Measurements from ENCODE around the gene INPP5A.
"Not testable (repeated sequence)": the region's sequence is repeated elsewhere in the genome, so short reads cannot be mapped to it uniquely, and the experiment has no call there.

INPP5A gene

GRCh38 chr10:132551808-132552130 lies 14.2 kb downstream of the INPP5A start:
- no peak for DNase-seq (ENCODE audit: low read depth in 1 of 2, low spot score in 1 of 2)
- no peak overlapping the region for H3K4me3 ChIP-seq (replicated peaks; ENCODE audit: insufficient read depth, low read length)
- H3K27ac ChIP-seq (replicated peaks) = peak overlapping the region; percentile 99
- H3K27me3 ChIP-seq (ENCODE audit: insufficient read depth, poor library complexity, severe bottlenecking) = no peaks in the 10 kb centered on the region
- no peak for TF ChIP-seq POLR2AphosphoS5 (IDR thresholded peaks at IDR 0.05; ENCODE audit: low read depth)
- TF ChIP-seq GABPA (IDR thresholded peaks at IDR 0.05; ENCODE audit: low read depth) = 0 out of 2 replicates have a peak, but pooled peaks have one; percentile 1
- TF ChIP-seq REST (IDR thresholded peaks at IDR 0.05; ENCODE audit: insufficient replicate concordance, low read depth) = no peak

- not testable (repeated sequence) for DNase-seq (ENCODE audit: low read depth in 1 of 2, low spot score in 1 of 2); H3K4me3 ChIP-seq (replicated peaks; ENCODE audit: insufficient read depth, low read length); H3K27ac ChIP-seq (replicated peaks); H3K27me3 ChIP-seq (ENCODE audit: insufficient read depth, poor library complexity, severe bottlenecking)
Measured at GRCh38 chr10:132552635-132553034, 15.0 kb downstream of the INPP5A start.

GRCh38 chr10:132553568-132553967 lies 16.0 kb downstream of the INPP5A start:
- H3K4me3 ChIP-seq (replicated peaks; ENCODE audit: insufficient read depth, low read length); H3K27me3 ChIP-seq (ENCODE audit: insufficient read depth, poor library complexity, severe bottlenecking); DNase-seq (ENCODE audit: low read depth in 1 of 2, low spot score in 1 of 2); H3K27ac ChIP-seq (replicated peaks): not testable (repeated sequence)

- Histone ChIP-seq H3K4me3 (replicated peaks; ENCODE audit: insufficient read depth, low read length) (no peak overlapping the region), H3K27me3 (ENCODE audit: insufficient read depth, poor library complexity, severe bottlenecking) (no peaks in the 10 kb centered on the region), H3K27ac (replicated peaks) (peak overlapping the region; percentile 45)
- peak in 1 of 2 experiments; percentile 29 for DNase-seq (ENCODE audit: low read depth in 1 of 2, low spot score in 1 of 2)
- TF ChIP-seq POLR2AphosphoS5 (IDR thresholded peaks at IDR 0.05; ENCODE audit: low read depth) (peak; percentile 80), SPI1 (IDR thresholded peaks at IDR 0.05; ENCODE audit: borderline replicate concordance, low read depth) (no peak)
Measured at GRCh38 chr10:132554053-132554990, 16.7 kb downstream of the INPP5A start.

GRCh38 chr10:132554991-132555647 lies 17.5 kb downstream of the INPP5A start:
- H3K27ac ChIP-seq (replicated peaks) = peak overlapping the region; percentile 36
- no peak overlapping the region for H3K4me3 ChIP-seq (replicated peaks; ENCODE audit: insufficient read depth, low read length)
- DNase-seq (ENCODE audit: low read depth in 1 of 2, low spot score in 1 of 2) = peak; percentile 57 to 87
- TF ChIP-seq GABPA (IDR thresholded peaks at IDR 0.05; ENCODE audit: low read depth) (no peak), CTCF (IDR thresholded peaks at IDR 0.05; ENCODE audit: insufficient read depth, low read length) (no peak), POLR2AphosphoS5 (IDR thresholded peaks at IDR 0.05; ENCODE audit: low read depth) (no peak), SPI1 (IDR thresholded peaks at IDR 0.05; ENCODE audit: borderline replicate concordance, low read depth) (no peak), REST (IDR thresholded peaks at IDR 0.05; ENCODE audit: insufficient replicate concordance, low read depth) (no peak)
- H3K27me3 ChIP-seq (ENCODE audit: insufficient read depth, poor library complexity, severe bottlenecking) = no peaks in the 10 kb centered on the region
